Fibroblast of lung (primary cell): ENCODE data around the gene COL9A1. TPM values are rescaled to one million over a fixed set of nuclear protein-coding genes. Genes with fewer than 3 reads are reported as not detected.
"Not testable (repeated sequence)": the region's sequence is repeated elsewhere in the genome, so short reads cannot be mapped to it uniquely, and the experiment has no call there.

Experiments used
- DNase-seq, 2 donors: peaks; one replicate each; pipeline versions ENCODE4 v3.0.0 to v3.0.0-alpha.2; 2010; ENCODE audit warnings: low read depth in 2 of 2
- H2AFZ ChIP-seq: 2 replicates; pipeline ENCODE4 v1.5.1; 2012; ENCODE audit warnings: low read length, control low read depth, inconsistent platforms
- H3K27ac ChIP-seq: 2 replicates; pipeline ENCODE4 v1.5.1; 2011; ENCODE audit warnings: low read length, control low read depth; ENCODE audit not compliant: insufficient read depth
- H3K27me3 ChIP-seq: 2 replicates; pipeline ENCODE4 v1.5.1; 2011; ENCODE audit warnings: mild to moderate bottlenecking, low read length; ENCODE audit not compliant: control insufficient read depth, insufficient read depth
- H3K36me3 ChIP-seq: 2 replicates; pipeline ENCODE4 v1.5.1; 2011; ENCODE audit warnings: low read length; ENCODE audit not compliant: control insufficient read depth, insufficient read depth
- H3K4me1 ChIP-seq: 2 replicates; pipeline ENCODE4 v1.5.1; 2011; ENCODE audit warnings: low read length; ENCODE audit not compliant: control insufficient read depth, insufficient read depth; ENCODE audit errors: extremely low read depth
- H3K4me2 ChIP-seq: 2 replicates; pipeline ENCODE4 v1.5.1; 2011; ENCODE audit warnings: low read length, control low read depth; ENCODE audit not compliant: insufficient read depth; ENCODE audit errors: extremely low read depth
- H3K4me3 ChIP-seq, 4 experiments: fragments of 200-600 bp in 1 of 4; sonication (generic) in 1 of 4; replicated peaks in 1 of 4; 2 replicates each; pipeline ENCODE4 v1.5.1; 2011 to 2016; ENCODE audit warnings: low read length in 4 of 4, low read depth in 3 of 4, mild to moderate bottlenecking in 3 of 4, control low read depth in 2 of 4, inconsistent platforms in 1 of 4, mixed read lengths in 1 of 4; ENCODE audit not compliant: insufficient read depth in 1 of 4; ENCODE audit errors: control extremely low read depth in 1 of 4
- H3K79me2 ChIP-seq: 2 replicates; pipeline ENCODE4 v1.5.1; 2012; ENCODE audit warnings: mild to moderate bottlenecking, low read length, inconsistent platforms; ENCODE audit not compliant: control insufficient read depth, insufficient read depth
- H3K9ac ChIP-seq: 2 replicates; pipeline ENCODE4 v1.5.1; 2011; ENCODE audit warnings: mild to moderate bottlenecking, low read length, control low read depth; ENCODE audit not compliant: insufficient read depth
- H3K9me3 ChIP-seq: 2 replicates; pipeline ENCODE4 v1.5.1; 2012; ENCODE audit warnings: low read depth, low read length; ENCODE audit not compliant: control insufficient read depth, insufficient read depth
- H4K20me1 ChIP-seq: 2 replicates; pipeline ENCODE4 v1.5.1; 2011; ENCODE audit warnings: low read length; ENCODE audit not compliant: control insufficient read depth, insufficient read depth; ENCODE audit errors: extremely low read depth
- EZH2 ChIP-seq: IDR thresholded peaks from 2 replicates; pipeline ENCODE4 v1.5.1; 2012; ENCODE audit warnings: low read length, control low read depth, mild to moderate bottlenecking; ENCODE audit errors: missing control alignments
- polyA plus RNA-seq, 2 donors: library from polyadenylated mRNA; depleted of rRNA in 1 of 2; stranded (reverse) in 1 of 2; unstranded in 1 of 2; fragments of >200 nt; gene quantifications; 2 replicates each; pipeline ENCODE4 v1.2.1, GENCODE V29; 2011 to 2012; ENCODE audit warnings: missing spikeins in 1 of 2
- total RNA-seq: library from RNA; depleted of rRNA; stranded (reverse); fragments of >200 nt; gene quantifications from 2 replicates; pipeline ENCODE4 v1.2.1, GENCODE V29; 2014
- TF ChIP-seq, protein P1 (sequence below), 2 donors: IDR thresholded peaks in 1 of 2; conservative IDR thresholded peaks in 1 of 2; 1 replicate in 1 of 2; 2 replicates in 1 of 2; pipeline ENCODE4 v1.5.1; 2011 to 2012; ENCODE audit warnings: low read length in 2 of 2, control low read depth in 1 of 2, inconsistent platforms in 1 of 2, low read depth in 1 of 2, mild to moderate bottlenecking in 1 of 2

COL9A1 gene
- total and polyA plus RNA-seq, 2 donors (not counting 1 experiment from before 2014, with no cell fraction given), result not detected

DNA sequence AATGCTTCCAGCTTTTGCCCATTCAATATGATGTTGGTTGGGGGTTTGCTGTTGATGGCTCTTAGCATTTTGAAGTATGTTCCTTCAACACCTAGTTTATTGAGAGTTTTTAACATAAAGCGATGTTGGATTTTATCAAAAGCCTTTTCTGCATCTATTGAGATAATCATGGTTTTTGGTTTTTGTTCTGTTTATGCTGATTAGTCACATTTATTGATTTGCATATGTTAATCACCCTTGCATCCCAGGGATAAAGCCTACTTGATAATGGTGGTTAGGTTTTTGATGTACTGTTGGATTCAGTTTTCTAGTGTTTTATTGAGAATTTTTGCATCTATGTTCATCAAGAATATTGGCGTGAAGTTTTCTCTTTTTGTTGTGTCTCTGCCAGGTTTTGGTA, 40.4 kb upstream of the COL9A1 start:
- no peak overlapping the region for H3K9ac ChIP-seq
- no peak overlapping the region for H2AFZ ChIP-seq
- no peaks in the 10 kb centered on the region for H3K36me3 ChIP-seq
- TF ChIP-seq, protein P1, sequence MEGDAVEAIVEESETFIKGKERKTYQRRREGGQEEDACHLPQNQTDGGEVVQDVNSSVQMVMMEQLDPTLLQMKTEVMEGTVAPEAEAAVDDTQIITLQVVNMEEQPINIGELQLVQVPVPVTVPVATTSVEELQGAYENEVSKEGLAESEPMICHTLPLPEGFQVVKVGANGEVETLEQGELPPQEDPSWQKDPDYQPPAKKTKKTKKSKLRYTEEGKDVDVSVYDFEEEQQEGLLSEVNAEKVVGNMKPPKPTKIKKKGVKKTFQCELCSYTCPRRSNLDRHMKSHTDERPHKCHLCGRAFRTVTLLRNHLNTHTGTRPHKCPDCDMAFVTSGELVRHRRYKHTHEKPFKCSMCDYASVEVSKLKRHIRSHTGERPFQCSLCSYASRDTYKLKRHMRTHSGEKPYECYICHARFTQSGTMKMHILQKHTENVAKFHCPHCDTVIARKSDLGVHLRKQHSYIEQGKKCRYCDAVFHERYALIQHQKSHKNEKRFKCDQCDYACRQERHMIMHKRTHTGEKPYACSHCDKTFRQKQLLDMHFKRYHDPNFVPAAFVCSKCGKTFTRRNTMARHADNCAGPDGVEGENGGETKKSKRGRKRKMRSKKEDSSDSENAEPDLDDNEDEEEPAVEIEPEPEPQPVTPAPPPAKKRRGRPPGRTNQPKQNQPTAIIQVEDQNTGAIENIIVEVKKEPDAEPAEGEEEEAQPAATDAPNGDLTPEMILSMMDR (conservative IDR thresholded peaks at IDR 0.05 in 1 of 2, IDR thresholded peaks at IDR 0.05 in 1 of 2; ENCODE audit: low read depth in 1 of 2, low read length in 2 of 2), result no peak
- TF ChIP-seq EZH2, result no peak
- DNase-seq, result no peak
- H3K27ac ChIP-seq, result no peak overlapping the region
- H3K4me1 ChIP-seq, result no peaks in the 10 kb centered on the region
- no peaks in the 10 kb centered on the region for H3K79me2 ChIP-seq
- H3K27me3 ChIP-seq, result no peaks in the 10 kb centered on the region
- H3K9me3 ChIP-seq, result no peaks in the 10 kb centered on the region
- no peaks in the 10 kb centered on the region for H4K20me1 ChIP-seq
- H3K4me3 ChIP-seq, result no peak overlapping the region
- H3K4me2 ChIP-seq, result no peak overlapping the region

DNA sequence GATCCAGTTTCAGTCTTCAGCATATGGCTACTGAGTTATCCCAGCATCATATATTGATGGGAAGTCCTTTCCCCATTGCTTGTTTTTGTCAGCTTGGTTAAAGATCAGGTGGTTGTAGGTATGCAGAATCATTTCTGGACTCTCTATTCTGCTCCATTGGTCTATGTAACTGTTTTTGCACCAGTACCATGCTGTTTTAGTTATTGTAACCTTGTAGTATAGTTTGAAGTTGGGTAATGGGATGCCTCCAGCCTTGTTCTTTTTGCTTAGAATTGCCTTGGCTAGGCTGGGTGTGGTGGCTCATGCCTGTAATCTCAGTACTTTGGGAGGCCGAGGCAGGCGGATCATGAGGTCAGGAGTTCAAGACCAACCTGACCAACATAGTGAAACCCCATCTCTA, 36.9 kb upstream of the COL9A1 start:
- not testable (repeated sequence) for H3K4me3 ChIP-seq, H4K20me1 ChIP-seq, H3K27ac ChIP-seq, DNase-seq, H3K27me3 ChIP-seq, H3K4me2 ChIP-seq, H3K36me3 ChIP-seq, H3K9me3 ChIP-seq, H2AFZ ChIP-seq, H3K9ac ChIP-seq, H3K4me1 ChIP-seq, H3K79me2 ChIP-seq

DNA sequence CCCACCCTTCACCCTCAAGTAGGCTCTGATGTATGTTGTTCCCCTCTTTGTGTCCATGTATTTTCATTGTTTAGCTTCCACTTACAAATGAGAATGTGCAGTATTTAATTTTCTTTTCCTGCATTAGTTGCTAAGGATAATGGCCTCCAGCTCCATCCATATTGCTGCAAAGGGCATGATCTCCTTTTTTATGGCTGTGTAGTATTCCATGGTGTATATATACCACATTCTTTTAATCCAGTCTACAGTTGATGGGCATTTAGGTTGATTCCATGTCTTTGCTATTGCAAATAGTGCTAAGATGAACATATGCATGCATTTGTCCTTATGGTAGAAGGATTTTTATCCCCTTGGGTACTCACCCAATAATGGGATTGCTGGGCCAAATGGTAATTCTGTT, 35.9 kb upstream of the COL9A1 start:
- no peak for TF ChIP-seq EZH2
- TF ChIP-seq, protein P1 (conservative IDR thresholded peaks at IDR 0.05 in 1 of 2, IDR thresholded peaks at IDR 0.05 in 1 of 2; ENCODE audit: low read depth in 1 of 2, low read length in 2 of 2), result no peak
- Histone ChIP-seq H3K4me1 (no peaks in the 10 kb centered on the region), H4K20me1 (no peaks in the 10 kb centered on the region), H3K4me3 (no peak overlapping the region), H3K4me2 (no peak overlapping the region), H3K9me3 (no peaks in the 10 kb centered on the region), H2AFZ (no peak overlapping the region), H3K79me2 (no peaks in the 10 kb centered on the region), H3K27ac (no peak overlapping the region), H3K36me3 (no peaks in the 10 kb centered on the region), H3K9ac (no peak overlapping the region), H3K27me3 (no peaks in the 10 kb centered on the region)
- no peak for DNase-seq
